ENCODE measurements around the gene CAV1. TPM values are rescaled to one million over a fixed set of nuclear protein-coding genes. Genes with fewer than 3 reads are reported as not detected.
A peak's percentile ranks its signal among the peaks of the same experiment; 100 is the strongest.

Gene CAV1
- total RNA-seq, 1 donor from 2014 or later: 157 TPM

DNA sequence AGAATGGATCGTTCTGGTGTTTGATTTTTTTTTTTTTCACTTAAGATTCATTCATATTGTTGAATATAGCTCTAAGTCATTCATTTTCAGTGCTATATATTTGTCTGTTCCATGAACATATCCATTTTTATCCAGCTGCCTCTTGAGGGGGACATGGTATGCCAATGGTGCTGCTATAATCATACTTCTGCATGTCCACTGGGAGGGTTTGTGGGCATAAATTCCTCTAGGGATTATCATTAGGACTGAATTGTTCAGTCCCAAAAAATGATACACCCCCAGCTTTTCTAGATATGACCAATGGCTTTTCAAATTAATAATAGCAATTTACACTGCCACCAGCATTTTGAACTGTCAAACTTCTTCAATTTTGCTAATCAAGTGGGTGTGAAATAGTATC is 41.1 kb downstream of the CAV1 start:
- Histone ChIP-seq H3K4me3 (ENCODE audit: low read depth, low read length) (no peak overlapping the region), H3K36me3 (ENCODE audit: control insufficient read depth, insufficient read depth, low read length) (no peaks in the 10 kb centered on the region), H3K27me3 (ENCODE audit: control insufficient read depth, insufficient read depth, low read length) (no peaks in the 10 kb centered on the region)
- no peak for FAIRE-seq
- DNase-seq (ENCODE audit: low read depth): no peak
- no peak for TF ChIP-seq CTCF (IDR thresholded peaks at IDR 0.05; ENCODE audit: insufficient read depth, low read length, severe bottlenecking)

DNA sequence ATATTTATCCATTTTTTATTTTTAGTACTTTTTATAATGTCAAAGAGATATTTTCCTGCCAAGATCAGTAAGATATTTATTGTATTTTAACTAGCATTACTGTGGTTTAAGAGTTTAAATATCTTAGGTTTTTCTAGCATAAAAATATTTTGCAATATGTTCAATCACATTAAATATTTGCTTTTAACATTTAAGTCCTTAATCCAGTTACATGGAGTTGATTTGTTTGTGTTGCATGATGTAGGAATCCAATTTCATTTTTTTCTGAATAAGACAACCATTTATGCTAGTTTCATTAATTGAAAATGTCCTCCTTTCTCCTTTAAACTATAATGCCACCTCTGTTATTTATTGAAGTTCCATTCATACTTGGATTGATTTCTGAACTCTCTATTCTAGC is 41.8 kb downstream of the CAV1 start:
- FAIRE-seq: no peak
- TF ChIP-seq CTCF (IDR thresholded peaks at IDR 0.05; ENCODE audit: insufficient read depth, low read length, severe bottlenecking): no peak
- no peaks in the 10 kb centered on the region for H3K27me3 ChIP-seq (ENCODE audit: control insufficient read depth, insufficient read depth, low read length)
- no peaks in the 10 kb centered on the region for H3K36me3 ChIP-seq (ENCODE audit: control insufficient read depth, insufficient read depth, low read length)
- no peak overlapping the region for H3K4me3 ChIP-seq (ENCODE audit: low read depth, low read length)
- no peak for DNase-seq (ENCODE audit: low read depth)

DNA sequence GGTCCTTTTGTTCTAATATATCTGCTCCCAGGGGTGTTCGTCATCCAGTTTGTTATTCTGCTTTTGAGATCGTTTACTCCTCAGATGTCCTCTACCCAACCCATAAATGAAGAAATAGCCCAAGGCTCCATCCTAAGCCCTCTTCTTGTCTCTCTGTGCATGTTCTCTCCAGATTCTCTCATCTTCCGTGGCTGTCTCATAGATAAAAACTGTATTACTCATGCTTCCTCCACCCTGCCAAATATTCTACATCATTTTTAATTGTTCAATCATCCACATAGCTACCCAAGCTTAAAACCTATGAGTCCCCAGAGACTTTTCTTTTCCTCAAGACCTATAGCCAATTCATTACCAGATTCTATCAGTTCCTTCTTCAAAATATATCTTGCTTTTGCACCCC is 44.9 kb downstream of the CAV1 start:
- no peak for FAIRE-seq
- Histone ChIP-seq H3K27me3 (ENCODE audit: control insufficient read depth, insufficient read depth, low read length) (no peaks in the 10 kb centered on the region), H3K36me3 (ENCODE audit: control insufficient read depth, insufficient read depth, low read length) (no peaks in the 10 kb centered on the region), H3K4me3 (ENCODE audit: low read depth, low read length) (no peak overlapping the region)
- TF ChIP-seq CTCF (IDR thresholded peaks at IDR 0.05; ENCODE audit: insufficient read depth, low read length, severe bottlenecking): no peak
- DNase-seq (ENCODE audit: low read depth): peak; percentile 89

GRCh38 chr7:116570306-116570705 is 45.5 kb downstream of the CAV1 start:
- H3K27me3 ChIP-seq (ENCODE audit: control insufficient read depth, insufficient read depth, low read length): no peaks in the 10 kb centered on the region
- no peaks in the 10 kb centered on the region for H3K36me3 ChIP-seq (ENCODE audit: control insufficient read depth, insufficient read depth, low read length)
- no peak overlapping the region for H3K4me3 ChIP-seq (ENCODE audit: low read depth, low read length)
- no peak for TF ChIP-seq CTCF (IDR thresholded peaks at IDR 0.05; ENCODE audit: insufficient read depth, low read length, severe bottlenecking)
- FAIRE-seq (no peak), DNase-seq (ENCODE audit: low read depth) (no peak)

GRCh38 chr7:116571037-116571436 is 46.2 kb downstream of the CAV1 start:
- no peaks in the 10 kb centered on the region for H3K27me3 ChIP-seq (ENCODE audit: control insufficient read depth, insufficient read depth, low read length)
- FAIRE-seq (no peak), DNase-seq (ENCODE audit: low read depth) (peak; percentile 86)
- H3K4me3 ChIP-seq (ENCODE audit: low read depth, low read length): no peak overlapping the region
- TF ChIP-seq CTCF (IDR thresholded peaks at IDR 0.05; ENCODE audit: insufficient read depth, low read length, severe bottlenecking): no peak
- no peaks in the 10 kb centered on the region for H3K36me3 ChIP-seq (ENCODE audit: control insufficient read depth, insufficient read depth, low read length)

- no peak for FAIRE-seq
- Histone ChIP-seq H3K4me3 (ENCODE audit: low read depth, low read length) (no peak overlapping the region), H3K36me3 (ENCODE audit: control insufficient read depth, insufficient read depth, low read length) (no peaks in the 10 kb centered on the region), H3K27me3 (ENCODE audit: control insufficient read depth, insufficient read depth, low read length) (no peaks in the 10 kb centered on the region)
- peak; percentile 94 for DNase-seq (ENCODE audit: low read depth)
- no peak for TF ChIP-seq CTCF (IDR thresholded peaks at IDR 0.05; ENCODE audit: insufficient read depth, low read length, severe bottlenecking)
Observed at GRCh38 chr7:116571552-116571951, 46.7 kb downstream of the CAV1 start.
